Right lobe of liver (tissue), 6 donors: ENCODE data around the gene ATP5F1A. TPM values are rescaled to one million over a fixed set of nuclear protein-coding genes. Genes with fewer than 3 reads are reported as not detected.
"Not testable (repeated sequence)": the region's sequence is repeated elsewhere in the genome, so short reads cannot be mapped to it uniquely, and the experiment has no call there.

ENCODE experiments used
- ATAC-seq, 4 donors: fragments of 200-7000 bp; cut with Tn5 transposase; one replicate each; pipeline ENCODE4 v1.9.1; 2020; ENCODE audit warnings: mild to moderate bottlenecking in 4 of 4, moderate library complexity in 4 of 4
- DNase-seq, 3 donors: peaks; one replicate each; pipeline ENCODE4 v3.0.0-alpha.2; 2020
- H3K27ac ChIP-seq, 3 donors: fragments of 200-600 bp; one replicate each; pipeline ENCODE4 v1.8.0; 2022
- H3K27me3 ChIP-seq, 2 donors: fragments of 200-600 bp; one replicate each; pipeline ENCODE4 v1.8.0; 2022
- H3K36me3 ChIP-seq, 4 donors: fragments of 200-600 bp; sonication (generic) in 1 of 4; one replicate each; pipeline versions ENCODE4 v1.5.1 to v1.8.0; 2017 to 2022; ENCODE audit warnings: control low read depth in 1 of 4
- H3K4me1 ChIP-seq, 4 donors: fragments of 200-600 bp; sonication (generic) in 1 of 4; one replicate each; pipeline versions ENCODE4 v1.5.1 to v1.8.0; 2017 to 2022; ENCODE audit warnings: control low read depth in 1 of 4
- H3K4me3 ChIP-seq, 3 donors: fragments of 200-600 bp; one replicate each; pipeline ENCODE4 v1.8.0; 2022
- H3K9me3 ChIP-seq, 4 donors: fragments of 200-600 bp; sonication (generic) in 1 of 4; one replicate each; pipeline versions ENCODE4 v1.5.1 to v1.8.0; 2017 to 2022; ENCODE audit warnings: control low read depth in 1 of 4
- CTCF ChIP-seq, 4 donors: fragments of 200-600 bp in 3 of 4; fragments of 450-650 bp in 1 of 4; IDR thresholded peaks; one replicate each; pipeline versions ENCODE4 v1.5.1 to v1.8.0; 2016 to 2022; ENCODE audit warnings: antibody characterized with exemption in 4 of 4, mild to moderate bottlenecking in 2 of 4
- POLR2A ChIP-seq: fragments of 450-650 bp; IDR thresholded peaks from one replicate; pipeline ENCODE4 v1.6.1; 2017; ENCODE audit warnings: antibody characterized with exemption, mild to moderate bottlenecking
- WGBS: methylation state at CpG from one replicate; pipeline ENCODE4 v1.1.6; 2018; ENCODE audit warnings: low coverage, low lambda C conversion rate; ENCODE audit not compliant: insufficient coverage; ENCODE audit errors: missing lambda C conversion rate; 5-methylcytosine and 5-hydroxymethylcytosine counted together
- intact Hi-C, 2 donors: fragments of 100-400 bp; cut with DNase I; formaldehyde crosslinking; loops; one replicate each; pipeline versions ENCODE4 v1.11.2 to v1.14.1; 2022
- total RNA-seq, 6 experiments: library from RNA; depleted of rRNA in 2 of 6; stranded (reverse); fragments of >200 nt in 2 of 6; fragmentation: NEBNext Ultra II Directional in 3 of 6; extraction: Animal tissue kit (Norgen Biotek cat#: 25700) in 3 of 6; gene quantifications; one replicate each; pipeline versions ENCODE4 v1.1.0 to v1.2.4, GENCODE V29; 2016 to 2023
- donor health status: DM: no; HTN: yes; CAD: no.
- donor health status: DM: no; HTN: no; CAD: no.
- donor health status: DM: no; HTN: no; CAD: no.
- donor health status: DM: no; HTN: yes; CAD: no.
- donor health status: DM: no; HTN: yes; CAD: no.

ATP5F1A gene
- total RNA-seq, 6 experiments from 2014 or later, result 243 to 405 (median 286) TPM

DNA sequence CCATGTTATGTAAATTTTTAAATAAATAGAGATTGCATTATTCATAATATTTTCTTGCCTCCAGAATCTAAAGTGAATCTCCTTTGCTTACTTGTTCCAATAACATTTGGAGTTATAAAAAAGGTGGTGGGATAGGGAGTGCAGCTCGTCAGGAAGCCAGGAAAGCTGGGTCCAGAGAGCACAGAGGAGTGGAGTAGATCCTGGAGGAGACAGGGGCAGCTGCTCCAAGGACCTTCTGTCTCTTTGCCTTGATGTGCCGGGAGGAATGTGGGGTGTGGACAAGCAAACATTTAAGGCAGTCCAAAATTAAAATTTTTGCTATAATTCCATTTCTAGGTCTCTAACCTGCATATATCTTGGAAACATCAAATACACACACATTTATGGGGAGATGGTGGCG, 35.4 kb upstream of the ATP5F1A start:
- intact Hi-C loops, result no loop called here
- Histone ChIP-seq H3K4me3 (no peak overlapping the region), H3K36me3 (peaks cover 0 to 12% (median under 1%) of the 10 kb centered on the region in 4 donors), H3K27me3 (no peaks in the 10 kb centered on the region), H3K9me3 (no peaks in the 10 kb centered on the region), H3K4me1 (no peaks in the 10 kb centered on the region), H3K27ac (no peak overlapping the region)
- no peak for ATAC-seq
- no peak for DNase-seq
- 85% methylated on average over 3 of the region's 3 CpGs for WGBS
- TF ChIP-seq POLR2A, result no peak
- TF ChIP-seq CTCF (IDR thresholded peaks at IDR 0.05), result no peak

GRCh38 chr18:46130549-46130948, 32.5 kb upstream of the ATP5F1A start:
- H3K27ac ChIP-seq, DNase-seq, H3K9me3 ChIP-seq, H3K4me1 ChIP-seq, H3K27me3 ChIP-seq, H3K4me3 ChIP-seq, intact Hi-C loops, ATAC-seq: not testable (repeated sequence)
- peaks cover 0 to 17% (median 2%) of the 10 kb centered on the region in 4 donors for H3K36me3 ChIP-seq
- WGBS, result 94% methylated on average over 8 of the region's 8 CpGs

DNA sequence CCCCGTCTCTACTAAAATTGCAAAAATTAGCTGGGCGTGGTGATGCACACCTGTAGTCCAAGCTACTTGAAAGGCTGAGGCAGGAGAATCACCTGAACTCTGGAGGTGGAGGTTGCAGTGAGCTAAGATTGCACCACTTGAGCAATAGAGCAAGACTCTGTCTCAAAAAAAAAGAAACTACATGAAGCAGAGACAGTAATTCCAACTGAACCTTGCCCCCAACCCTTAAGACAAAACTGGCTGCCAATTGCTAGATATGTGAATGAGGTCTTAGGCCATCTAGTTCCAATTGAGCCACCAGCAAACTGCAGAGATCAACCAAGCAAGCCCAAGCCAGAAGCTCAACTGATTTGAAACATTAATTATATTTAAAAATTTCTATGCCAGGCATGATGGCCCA, 32.0 kb upstream of the ATP5F1A start:
- WGBS, result 100% methylated on average over 2 of the region's 2 CpGs
- no peak overlapping the region for H3K4me3 ChIP-seq
- ATAC-seq (no peak), DNase-seq (no peak)
- peaks cover 0 to 17% (median 2%) of the 10 kb centered on the region in 4 donors for H3K36me3 ChIP-seq
- no peaks in the 10 kb centered on the region for H3K9me3 ChIP-seq
- no peaks in the 10 kb centered on the region for H3K27me3 ChIP-seq
- intact Hi-C loops, result no loop called here
- TF ChIP-seq CTCF (IDR thresholded peaks at IDR 0.05) (no peak), POLR2A (no peak)
- no peak overlapping the region for H3K27ac ChIP-seq
- no peaks in the 10 kb centered on the region for H3K4me1 ChIP-seq

DNA sequence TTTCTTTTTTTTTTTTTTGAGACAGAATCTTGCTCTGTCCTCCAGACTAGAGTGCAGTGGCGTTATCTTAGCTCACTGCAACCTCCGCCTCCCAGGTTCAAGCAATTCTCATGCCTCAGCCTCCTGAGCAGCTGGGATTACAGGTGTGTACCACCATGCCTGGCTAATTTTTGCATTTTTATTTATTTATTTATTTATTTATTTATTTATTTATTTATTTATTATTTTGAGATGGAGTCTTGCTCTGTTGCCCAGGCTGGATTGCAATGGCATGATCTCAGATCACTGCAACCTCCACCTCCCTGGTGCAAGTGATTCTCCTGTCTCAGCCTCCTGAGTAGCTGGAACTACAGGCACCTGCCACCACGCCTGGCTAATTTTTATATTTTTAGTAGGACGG, 28.5 kb upstream of the ATP5F1A start:
- H3K4me1 ChIP-seq, intact Hi-C loops, ATAC-seq, H3K27me3 ChIP-seq, H3K27ac ChIP-seq, H3K4me3 ChIP-seq, DNase-seq, H3K9me3 ChIP-seq: not testable (repeated sequence)
- 100% methylated on average over 3 of the region's 4 CpGs for WGBS
- H3K36me3 ChIP-seq, result peaks cover 0 to 17% (median 2%) of the 10 kb centered on the region in 4 donors

- ATAC-seq, result no peak
- H3K4me1 ChIP-seq, result no peaks in the 10 kb centered on the region
- DNase-seq, result no peak
- intact Hi-C loops, result no loop called here
- H3K9me3 ChIP-seq, result no peaks in the 10 kb centered on the region
- peaks cover 0 to 3% (median 0%) of the 10 kb centered on the region in 4 donors for H3K36me3 ChIP-seq
- TF ChIP-seq POLR2A (no peak), CTCF (IDR thresholded peaks at IDR 0.05) (no peak)
- H3K27me3 ChIP-seq, result no peaks in the 10 kb centered on the region
- no peak overlapping the region for H3K27ac ChIP-seq
- WGBS, result 92% methylated on average over 1 of the region's 1 CpG
- no peak overlapping the region for H3K4me3 ChIP-seq
These were observed 15.7 kb upstream of the ATP5F1A start for GRCh38 chr18:46113751-46114150.

GRCh38 chr18:46110406-46110805, 12.3 kb upstream of the ATP5F1A start:
- Histone ChIP-seq H3K27ac (no peak overlapping the region), H3K4me1 (no peaks in the 10 kb centered on the region), H3K36me3 (peaks cover 0 to 7% (median 0%) of the 10 kb centered on the region in 4 donors), H3K9me3 (no peaks in the 10 kb centered on the region), H3K4me3 (no peak overlapping the region), H3K27me3 (no peaks in the 10 kb centered on the region)
- intact Hi-C loops, result no loop called here
- no peak for TF ChIP-seq CTCF (IDR thresholded peaks at IDR 0.05)
- TF ChIP-seq POLR2A, result no peak
- ATAC-seq (no peak), DNase-seq (no peak)
- 89% methylated on average over 3 of the region's 3 CpGs for WGBS
